Left colon (tissue), 2 donors: Measurements from ENCODE around the gene VPREB1. TPM values are rescaled to one million over a fixed set of nuclear protein-coding genes. Genes with fewer than 3 reads are reported as not detected.
"Not testable (repeated sequence)": the region's sequence is repeated elsewhere in the genome, so short reads cannot be mapped to it uniquely, and the experiment has no call there.

Experiments
- ATAC-seq: fragments of 200-7000 bp; cut with Tn5 transposase; one replicate; pipeline ENCODE4 v1.9.1; 2020; ENCODE audit warnings: mild to moderate bottlenecking, moderate library complexity
- DNase-seq, 2 donors: peaks; one replicate each; pipeline ENCODE4 v3.0.0-alpha.2; 2020
- intact Hi-C, 2 donors: fragments of 100-400 bp; cut with DNase I in 1 of 2; cut with micrococcal nuclease in 1 of 2; formaldehyde crosslinking; loops; one replicate each; pipeline versions ENCODE4 v1.11.2 to v1.14.0; 2022; cut with DNase I, micrococcal nuclease
- long read RNA-seq: library from polyadenylated mRNA; unstranded; transcript quantifications from one replicate; pipeline ENCODE4 v2.0.0, GENCODE V29; 2021
- total RNA-seq, 2 donors: library from RNA; stranded (reverse); fragmentation: NEBNext Ultra II Directional; extraction: Animal tissue kit (Norgen Biotek cat#: 25700); gene quantifications; one replicate each; pipeline ENCODE4 v1.2.1, GENCODE V29; 2021
- donor health status: DM: no; HTN: no; CAD: no.
- donor health status: DM: yes; HTN: yes; CAD: no.

The VPREB1 gene
- not detected for total RNA-seq
- long read RNA-seq: 0 reads

GRCh38 chr22:22244316-22245250 is at the start of gene VPREB1:
Gene VPREB1 (plus strand): TSS chr22:22244786. CDS start chr22:22244814, 28 bp downstream.
- DNase-seq (no peak), ATAC-seq (no peak)
- intact Hi-C loops: no loop called here

- ATAC-seq (no peak), DNase-seq (no peak)
- intact Hi-C loops: no loop called here
Observed at GRCh38 chr22:22194931-22195264, 49.7 kb upstream of the VPREB1 start.

GRCh38 chr22:22195265-22196017 is 49.1 kb upstream of the VPREB1 start:
- peak; percentile 92 for ATAC-seq
- intact Hi-C loops: no loop called here
- DNase-seq: peak; percentile 74 to 87

GRCh38 chr22:22196018-22196533 is 48.5 kb upstream of the VPREB1 start:
- ATAC-seq: no peak
- intact Hi-C loops: no loop called here
- no peak for DNase-seq

- DNase-seq (no peak), ATAC-seq (no peak)
- intact Hi-C loops: no loop called here
Observed at GRCh38 chr22:22196833-22197477, 47.6 kb upstream of the VPREB1 start.

- intact Hi-C loops: no loop called here
- DNase-seq: no peak
- no peak for ATAC-seq
Observed at GRCh38 chr22:22197993-22198402, 46.6 kb upstream of the VPREB1 start.

GRCh38 chr22:22198751-22199150 is 45.8 kb upstream of the VPREB1 start:
- DNase-seq (no peak), ATAC-seq (no peak)
- intact Hi-C loops: no loop called here

- DNase-seq (no peak), ATAC-seq (no peak)
- intact Hi-C loops: no loop called here
Observed at GRCh38 chr22:22199634-22200033, 45.0 kb upstream of the VPREB1 start.

- ATAC-seq: no peak
- intact Hi-C loops: no loop called here
- no peak for DNase-seq
Observed at GRCh38 chr22:22200569-22201184, 43.9 kb upstream of the VPREB1 start.

GRCh38 chr22:22201185-22201929 is 43.2 kb upstream of the VPREB1 start:
- intact Hi-C loops: no loop called here

GRCh38 chr22:22201930-22202343 is 42.6 kb upstream of the VPREB1 start:
- ATAC-seq (no peak), DNase-seq (no peak)
- intact Hi-C loops: no loop called here

More at GRCh38 chr22:22201185-22201929, 43.2 kb upstream of the VPREB1 start:
- peak; percentile 18 to 34 for DNase-seq
- no peak for ATAC-seq

- ATAC-seq (no peak), DNase-seq (no peak)
- intact Hi-C loops: no loop called here
Observed at GRCh38 chr22:22203048-22203971, 41.3 kb upstream of the VPREB1 start.

- peak; percentile 70 for ATAC-seq
Observed at GRCh38 chr22:22207845-22208564, 36.6 kb upstream of the VPREB1 start.

GRCh38 chr22:22208652-22209051 is 35.9 kb upstream of the VPREB1 start:
- intact Hi-C loops: no loop called here
- ATAC-seq: no peak
- DNase-seq: no peak

More at GRCh38 chr22:22207845-22208564, 36.6 kb upstream of the VPREB1 start:
- DNase-seq: peak; percentile 28 to 85
- intact Hi-C loops: no loop called here

GRCh38 chr22:22209080-22209640 is 35.4 kb upstream of the VPREB1 start:
- intact Hi-C loops, DNase-seq, ATAC-seq: not testable (repeated sequence)

- no peak for ATAC-seq
- intact Hi-C loops: no loop called here
- DNase-seq: no peak
Observed at GRCh38 chr22:22210375-22210774, 34.2 kb upstream of the VPREB1 start.
